ENCODE measurements around the gene SLC5A2.

The SLC5A2 gene

GRCh38 chr16:31461201-31461920 lies 21.6 kb upstream of the SLC5A2 start:
- no peak overlapping the region for H3K27ac ChIP-seq (ENCODE audit: low read depth, low read length)
- H3K27me3 ChIP-seq (ENCODE audit: control insufficient read depth, insufficient read depth, low read length), result no peaks in the 10 kb centered on the region
- no peaks in the 10 kb centered on the region for H3K9me3 ChIP-seq (ENCODE audit: control insufficient read depth, insufficient read depth, low read length)
- no peak overlapping the region for H3K9ac ChIP-seq (ENCODE audit: low read depth, low read length)
- peaks cover 16% of the 10 kb centered on the region for H3K36me3 ChIP-seq (ENCODE audit: control insufficient read depth, insufficient read depth, low read length)
- H3K4me3 ChIP-seq (ENCODE audit: low read depth, low read length), result no peak overlapping the region
- H3K4me1 ChIP-seq (ENCODE audit: control insufficient read depth, insufficient read depth, low read length), result 0 out of 2 replicates have a peak, but pooled peaks cover 3% of the 10 kb centered on the region

- H3K4me3 ChIP-seq (ENCODE audit: low read depth, low read length), result no peak overlapping the region
- H3K27ac ChIP-seq (ENCODE audit: low read depth, low read length), result no peak overlapping the region
- H3K36me3 ChIP-seq (ENCODE audit: control insufficient read depth, insufficient read depth, low read length), result peaks cover 24% of the 10 kb centered on the region
- no peaks in the 10 kb centered on the region for H3K9me3 ChIP-seq (ENCODE audit: control insufficient read depth, insufficient read depth, low read length)
- H3K9ac ChIP-seq (ENCODE audit: low read depth, low read length), result no peak overlapping the region
- H3K4me1 ChIP-seq (ENCODE audit: control insufficient read depth, insufficient read depth, low read length), result 0 out of 2 replicates have a peak, but pooled peaks cover 3% of the 10 kb centered on the region
- no peaks in the 10 kb centered on the region for H3K27me3 ChIP-seq (ENCODE audit: control insufficient read depth, insufficient read depth, low read length)
Measured at GRCh38 chr16:31461921-31462804, 20.8 kb upstream of the SLC5A2 start.

GRCh38 chr16:31464348-31464769 lies 18.6 kb upstream of the SLC5A2 start:
- Histone ChIP-seq H3K9ac (ENCODE audit: low read depth, low read length) (no peak overlapping the region), H3K4me1 (ENCODE audit: control insufficient read depth, insufficient read depth, low read length) (no peaks in the 10 kb centered on the region), H3K9me3 (ENCODE audit: control insufficient read depth, insufficient read depth, low read length) (no peaks in the 10 kb centered on the region), H3K27ac (ENCODE audit: low read depth, low read length) (no peak overlapping the region), H3K27me3 (ENCODE audit: control insufficient read depth, insufficient read depth, low read length) (no peaks in the 10 kb centered on the region), H3K36me3 (ENCODE audit: control insufficient read depth, insufficient read depth, low read length) (peaks cover 25% of the 10 kb centered on the region), H3K4me3 (ENCODE audit: low read depth, low read length) (no peak overlapping the region)

- Histone ChIP-seq H3K27me3 (ENCODE audit: control insufficient read depth, insufficient read depth, low read length) (no peaks in the 10 kb centered on the region), H3K4me3 (ENCODE audit: low read depth, low read length) (no peak overlapping the region), H3K9me3 (ENCODE audit: control insufficient read depth, insufficient read depth, low read length) (no peaks in the 10 kb centered on the region), H3K36me3 (ENCODE audit: control insufficient read depth, insufficient read depth, low read length) (peaks cover 25% of the 10 kb centered on the region), H3K4me1 (ENCODE audit: control insufficient read depth, insufficient read depth, low read length) (no peaks in the 10 kb centered on the region), H3K27ac (ENCODE audit: low read depth, low read length) (no peak overlapping the region), H3K9ac (ENCODE audit: low read depth, low read length) (no peak overlapping the region)
Measured at GRCh38 chr16:31464781-31465260, 18.1 kb upstream of the SLC5A2 start.

GRCh38 chr16:31465788-31466370 lies 17.0 kb upstream of the SLC5A2 start:
- peaks cover 25% of the 10 kb centered on the region for H3K36me3 ChIP-seq (ENCODE audit: control insufficient read depth, insufficient read depth, low read length)
- H3K4me1 ChIP-seq (ENCODE audit: control insufficient read depth, insufficient read depth, low read length), result no peaks in the 10 kb centered on the region
- H3K9me3 ChIP-seq (ENCODE audit: control insufficient read depth, insufficient read depth, low read length), result no peaks in the 10 kb centered on the region
- H3K4me3 ChIP-seq (ENCODE audit: low read depth, low read length), result no peak overlapping the region
- H3K9ac ChIP-seq (ENCODE audit: low read depth, low read length), result no peak overlapping the region
- H3K27me3 ChIP-seq (ENCODE audit: control insufficient read depth, insufficient read depth, low read length), result no peaks in the 10 kb centered on the region
- no peak overlapping the region for H3K27ac ChIP-seq (ENCODE audit: low read depth, low read length)

- no peaks in the 10 kb centered on the region for H3K9me3 ChIP-seq (ENCODE audit: control insufficient read depth, insufficient read depth, low read length)
- H3K9ac ChIP-seq (ENCODE audit: low read depth, low read length), result no peak overlapping the region
- peaks cover 5% of the 10 kb centered on the region for H3K4me1 ChIP-seq (ENCODE audit: control insufficient read depth, insufficient read depth, low read length)
- no peaks in the 10 kb centered on the region for H3K27me3 ChIP-seq (ENCODE audit: control insufficient read depth, insufficient read depth, low read length)
- H3K36me3 ChIP-seq (ENCODE audit: control insufficient read depth, insufficient read depth, low read length), result peaks cover 25% of the 10 kb centered on the region
- H3K27ac ChIP-seq (ENCODE audit: low read depth, low read length), result no peak overlapping the region
- H3K4me3 ChIP-seq (ENCODE audit: low read depth, low read length), result no peak overlapping the region
Measured at GRCh38 chr16:31466381-31466841, 16.5 kb upstream of the SLC5A2 start.

GRCh38 chr16:31467151-31467773 lies 15.7 kb upstream of the SLC5A2 start:
- H3K4me1 ChIP-seq (ENCODE audit: control insufficient read depth, insufficient read depth, low read length), result peaks cover 7% of the 10 kb centered on the region
- H3K9me3 ChIP-seq (ENCODE audit: control insufficient read depth, insufficient read depth, low read length), result no peaks in the 10 kb centered on the region
- H3K27ac ChIP-seq (ENCODE audit: low read depth, low read length), result no peak overlapping the region
- no peak overlapping the region for H3K9ac ChIP-seq (ENCODE audit: low read depth, low read length)
- no peaks in the 10 kb centered on the region for H3K27me3 ChIP-seq (ENCODE audit: control insufficient read depth, insufficient read depth, low read length)
- no peak overlapping the region for H3K4me3 ChIP-seq (ENCODE audit: low read depth, low read length)
- peaks cover 24% of the 10 kb centered on the region for H3K36me3 ChIP-seq (ENCODE audit: control insufficient read depth, insufficient read depth, low read length)

GRCh38 chr16:31467858-31468257 lies 15.1 kb upstream of the SLC5A2 start:
- Histone ChIP-seq H3K9me3 (ENCODE audit: control insufficient read depth, insufficient read depth, low read length) (no peaks in the 10 kb centered on the region), H3K9ac (ENCODE audit: low read depth, low read length) (no peak overlapping the region), H3K27ac (ENCODE audit: low read depth, low read length) (no peak overlapping the region), H3K4me3 (ENCODE audit: low read depth, low read length) (no peak overlapping the region), H3K27me3 (ENCODE audit: control insufficient read depth, insufficient read depth, low read length) (0 out of 2 replicates have a peak, but pooled peaks cover 3% of the 10 kb centered on the region), H3K4me1 (ENCODE audit: control insufficient read depth, insufficient read depth, low read length) (peaks cover 7% of the 10 kb centered on the region), H3K36me3 (ENCODE audit: control insufficient read depth, insufficient read depth, low read length) (peaks cover 18% of the 10 kb centered on the region; the same call in 1 of the 2 replicates)

- H3K27ac ChIP-seq (ENCODE audit: low read depth, low read length), result no peak overlapping the region
- no peaks in the 10 kb centered on the region for H3K9me3 ChIP-seq (ENCODE audit: control insufficient read depth, insufficient read depth, low read length)
- peaks cover 27% of the 10 kb centered on the region for H3K27me3 ChIP-seq (ENCODE audit: control insufficient read depth, insufficient read depth, low read length)
- H3K9ac ChIP-seq (ENCODE audit: low read depth, low read length), result no peak overlapping the region
- no peak overlapping the region for H3K4me3 ChIP-seq (ENCODE audit: low read depth, low read length)
- H3K36me3 ChIP-seq (ENCODE audit: control insufficient read depth, insufficient read depth, low read length), result peaks cover 17% of the 10 kb centered on the region; the same call in 1 of the 2 replicates
- H3K4me1 ChIP-seq (ENCODE audit: control insufficient read depth, insufficient read depth, low read length), result peaks cover 7% of the 10 kb centered on the region
Measured at GRCh38 chr16:31470615-31471014, 12.3 kb upstream of the SLC5A2 start.

GRCh38 chr16:31471241-31471874 lies 11.6 kb upstream of the SLC5A2 start:
- Histone ChIP-seq H3K36me3 (ENCODE audit: control insufficient read depth, insufficient read depth, low read length) (peaks cover 15% of the 10 kb centered on the region; the same call in 1 of the 2 replicates), H3K27ac (ENCODE audit: low read depth, low read length) (no peak overlapping the region), H3K4me1 (ENCODE audit: control insufficient read depth, insufficient read depth, low read length) (peaks cover 7% of the 10 kb centered on the region), H3K9me3 (ENCODE audit: control insufficient read depth, insufficient read depth, low read length) (no peaks in the 10 kb centered on the region), H3K9ac (ENCODE audit: low read depth, low read length) (no peak overlapping the region), H3K4me3 (ENCODE audit: low read depth, low read length) (peak overlapping the region; percentile 72), H3K27me3 (ENCODE audit: control insufficient read depth, insufficient read depth, low read length) (peaks cover 34% of the 10 kb centered on the region)

All from HUES48 (cell line).